ENCODE data around the gene TMEM198.

Gene TMEM198, protein sequence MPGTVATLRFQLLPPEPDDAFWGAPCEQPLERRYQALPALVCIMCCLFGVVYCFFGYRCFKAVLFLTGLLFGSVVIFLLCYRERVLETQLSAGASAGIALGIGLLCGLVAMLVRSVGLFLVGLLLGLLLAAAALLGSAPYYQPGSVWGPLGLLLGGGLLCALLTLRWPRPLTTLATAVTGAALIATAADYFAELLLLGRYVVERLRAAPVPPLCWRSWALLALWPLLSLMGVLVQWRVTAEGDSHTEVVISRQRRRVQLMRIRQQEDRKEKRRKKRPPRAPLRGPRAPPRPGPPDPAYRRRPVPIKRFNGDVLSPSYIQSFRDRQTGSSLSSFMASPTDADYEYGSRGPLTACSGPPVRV

DNA sequence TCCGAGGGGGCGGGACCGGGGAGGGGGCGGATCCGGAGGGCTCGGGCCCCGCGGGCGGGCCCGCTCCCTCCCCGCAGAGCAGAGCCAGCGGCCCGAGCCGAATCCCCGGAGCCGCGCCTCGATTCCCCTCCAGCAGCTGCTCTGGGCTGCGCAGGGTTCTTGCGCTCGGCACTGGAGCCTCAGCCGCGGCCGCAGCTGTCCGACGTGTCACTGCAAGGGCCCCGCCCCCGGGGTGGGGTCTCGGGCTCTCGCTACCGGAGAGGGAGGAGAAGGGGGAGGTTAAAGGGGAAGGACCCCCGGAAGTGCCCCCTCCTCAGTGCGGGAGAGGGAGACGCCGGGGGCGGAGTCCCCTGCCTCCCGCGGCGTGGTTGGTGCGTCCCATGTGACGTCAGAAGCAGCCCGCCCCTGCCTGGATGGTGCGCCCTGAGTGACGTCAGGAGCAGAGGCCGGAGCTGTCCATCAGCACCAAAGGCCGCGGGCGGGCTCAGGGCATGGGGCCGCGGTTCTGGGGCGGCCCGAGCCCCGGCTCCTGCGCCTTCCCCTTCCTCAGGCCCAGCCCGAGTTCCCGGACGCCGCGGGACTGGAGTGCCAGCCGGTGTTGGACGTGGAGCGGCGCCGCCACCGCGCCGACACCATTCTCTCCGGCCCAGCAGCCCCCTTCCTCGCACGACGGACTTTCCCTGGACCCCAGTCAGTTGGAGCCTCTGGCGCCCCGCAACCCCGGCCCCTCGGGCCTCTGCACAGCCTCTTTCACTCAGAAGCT lies at the start of gene TMEM198, which contains the start of gene CHPF:
Gene TMEM198 (plus strand): TSS at position 433 of the 763 bp plus-strand sequence. CDS start 700 bp downstream, outside the sequence.
Gene CHPF (minus strand): TSS at position 214 of the 763 bp plus-strand sequence. CDS start 271 bp downstream, outside the sequence.
- DNase-seq (ENCODE audit: low read depth), result peak; percentile 96

- no peak for DNase-seq (ENCODE audit: low read depth)
These were observed 48.8 kb upstream of the TMEM198 start for GRCh38 chr2:219494952-219495530.

- DNase-seq (ENCODE audit: low read depth), result peak; percentile 65
These were observed 48.2 kb upstream of the TMEM198 start for GRCh38 chr2:219495531-219496122.

DNA sequence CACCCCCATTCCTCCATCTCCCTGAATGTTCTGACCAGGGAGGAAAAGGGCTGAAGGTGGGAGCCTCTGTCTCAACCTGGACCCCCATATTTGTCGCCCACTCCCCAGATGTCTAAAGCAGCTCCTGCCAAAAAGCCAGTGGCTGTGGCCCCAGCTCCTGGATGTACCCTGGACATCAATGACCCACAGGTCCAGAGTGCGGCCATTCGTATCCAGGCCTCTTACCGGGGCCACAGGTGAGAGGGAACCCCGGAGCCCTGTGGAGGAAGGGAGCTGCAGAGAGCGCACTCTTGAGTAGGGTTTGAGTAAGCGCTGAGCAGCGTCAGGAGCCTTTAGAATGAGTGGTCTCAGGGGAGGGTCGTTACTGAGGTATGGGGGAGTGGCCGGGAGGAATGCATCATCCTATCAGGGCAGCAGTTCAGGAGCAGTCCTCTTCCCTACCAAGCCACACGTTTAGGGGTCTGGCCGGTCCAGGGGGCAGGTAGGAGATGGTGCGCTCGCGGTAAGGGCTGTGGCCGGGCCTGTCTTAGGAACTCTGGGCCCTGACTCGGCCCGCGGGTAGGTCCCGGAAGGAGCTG lies 47.5 kb upstream of the TMEM198 start:
- no peak for DNase-seq (ENCODE audit: low read depth)

DNA sequence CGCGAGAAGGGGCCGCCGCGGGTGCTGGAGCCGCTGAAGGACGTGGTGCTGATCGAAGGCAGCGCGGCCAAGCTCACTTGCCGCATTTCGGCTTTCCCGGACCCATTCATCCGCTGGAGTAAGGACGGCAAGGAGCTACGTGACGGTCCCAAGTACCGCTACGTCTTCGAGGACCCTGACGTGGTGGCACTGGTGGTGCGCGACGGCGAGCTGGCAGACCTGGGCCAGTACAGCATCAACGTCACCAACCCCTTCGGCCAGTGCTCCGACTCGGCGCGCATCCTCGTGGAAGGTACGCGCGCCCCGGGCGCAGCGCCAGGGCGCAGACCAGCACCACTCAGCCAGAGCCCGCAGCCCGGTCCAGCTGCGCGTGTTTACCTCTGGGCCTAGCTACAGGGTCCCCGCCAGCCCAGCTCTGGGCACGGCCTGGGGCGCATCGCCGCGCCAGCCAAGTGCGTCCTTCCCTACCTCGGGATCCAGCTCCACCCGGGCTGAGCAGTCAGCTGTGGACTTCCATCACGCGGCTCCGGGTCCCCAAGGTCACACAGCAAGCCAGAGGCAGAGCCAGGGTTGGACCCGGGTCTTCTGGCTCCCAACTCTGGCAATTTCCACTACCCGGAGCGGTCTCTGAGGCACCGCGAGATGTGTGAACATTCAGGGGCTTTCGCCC lies 46.9 kb upstream of the TMEM198 start:
- DNase-seq (ENCODE audit: low read depth), result no peak

- peak; percentile 60 for DNase-seq (ENCODE audit: low read depth)
These were observed 46.1 kb upstream of the TMEM198 start for GRCh38 chr2:219497495-219498279.

GRCh38 chr2:219498280-219499057 lies 45.4 kb upstream of the TMEM198 start, which contains the start of gene GMPPA:
Gene GMPPA, plus strand, starts transcription at chr2:219498891. Its CDS starts 1,085 bp downstream, at chr2:219499976.
- peak; percentile 97 for DNase-seq (ENCODE audit: low read depth)

GRCh38 chr2:219499058-219499307 lies 44.8 kb upstream of the TMEM198 start:
- DNase-seq (ENCODE audit: low read depth), result no peak

- no peak for DNase-seq (ENCODE audit: low read depth)
These were observed 44.3 kb upstream of the TMEM198 start for GRCh38 chr2:219499555-219499954.

- no peak for DNase-seq (ENCODE audit: low read depth)
These were observed 43.7 kb upstream of the TMEM198 start for GRCh38 chr2:219500135-219500534.

DNA sequence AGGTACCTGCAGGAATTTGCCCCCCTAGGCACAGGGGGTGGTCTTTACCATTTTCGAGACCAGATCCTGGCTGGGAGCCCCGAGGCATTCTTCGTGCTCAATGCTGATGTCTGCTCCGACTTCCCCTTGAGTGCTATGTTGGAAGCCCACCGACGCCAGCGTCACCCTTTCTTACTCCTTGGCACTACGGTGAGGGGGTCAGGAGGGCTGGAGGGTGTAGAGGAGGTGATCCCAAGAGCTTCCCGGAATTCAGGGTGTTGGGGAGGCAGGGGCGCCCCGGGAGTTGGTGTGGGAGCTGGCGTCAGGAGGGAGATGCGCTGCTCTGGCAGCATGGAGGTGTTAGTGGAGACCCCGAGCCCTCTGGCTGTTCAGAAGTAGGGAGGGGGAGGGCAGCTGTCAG lies 42.0 kb upstream of the TMEM198 start:
- no peak for DNase-seq (ENCODE audit: low read depth)

DNA sequence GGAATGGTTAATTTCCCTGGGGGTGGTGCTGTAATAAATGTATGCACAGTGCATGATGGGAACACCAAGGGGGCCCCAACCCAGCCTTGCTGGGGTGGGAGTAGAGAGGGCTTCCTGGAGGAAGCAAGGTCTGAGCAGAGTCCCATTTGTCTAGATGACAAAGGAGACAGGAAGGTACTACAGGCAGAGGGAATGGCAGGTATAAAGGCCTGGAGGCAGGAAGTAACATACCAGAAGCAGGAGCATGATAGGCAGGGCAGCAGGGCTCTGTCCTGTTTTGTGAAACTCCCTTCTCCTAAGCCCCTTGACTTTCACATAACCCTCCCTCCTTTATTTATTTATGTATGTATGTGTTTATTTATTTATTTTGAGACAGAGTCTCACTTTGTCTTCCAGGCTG lies 41.2 kb upstream of the TMEM198 start:
- no peak for DNase-seq (ENCODE audit: low read depth)

GRCh38 chr2:219505585-219505984 lies 38.2 kb upstream of the TMEM198 start:
- DNase-seq (ENCODE audit: low read depth), result no peak

DNA sequence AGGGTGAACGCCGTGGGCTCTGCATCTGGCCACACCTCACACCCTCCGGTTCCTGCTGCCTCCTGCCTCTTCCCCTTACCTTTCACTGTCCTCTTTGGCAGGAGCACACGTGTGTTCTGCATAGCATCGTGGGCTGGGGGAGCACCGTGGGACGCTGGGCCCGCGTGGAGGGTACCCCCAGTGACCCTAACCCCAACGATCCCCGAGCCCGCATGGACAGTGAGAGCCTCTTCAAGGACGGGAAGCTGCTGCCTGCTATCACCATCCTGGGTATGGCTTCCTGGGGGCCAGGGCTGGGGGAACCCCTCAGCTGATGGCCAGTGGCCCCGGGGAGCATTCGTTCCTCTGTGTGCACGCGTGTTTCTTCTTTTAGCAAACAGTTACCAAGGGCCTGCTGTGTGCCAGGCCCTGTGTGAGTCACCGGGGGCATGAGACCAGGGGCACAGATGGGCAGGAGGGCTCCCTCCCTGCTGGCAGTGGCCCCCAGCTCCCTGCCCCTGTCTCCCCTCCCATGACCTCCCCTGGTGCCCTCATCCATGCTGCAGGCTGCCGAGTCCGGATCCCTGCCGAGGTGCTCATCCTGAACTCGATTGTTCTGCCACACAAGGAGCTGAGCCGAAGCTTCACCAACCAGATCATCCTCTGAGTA lies 37.6 kb upstream of the TMEM198 start:
- DNase-seq (ENCODE audit: low read depth), result no peak

- DNase-seq (ENCODE audit: low read depth), result no peak
These were observed 36.9 kb upstream of the TMEM198 start for GRCh38 chr2:219506802-219507526.

- DNase-seq (ENCODE audit: low read depth), result no peak
These were observed 36.0 kb upstream of the TMEM198 start for GRCh38 chr2:219507581-219508443.

DNA sequence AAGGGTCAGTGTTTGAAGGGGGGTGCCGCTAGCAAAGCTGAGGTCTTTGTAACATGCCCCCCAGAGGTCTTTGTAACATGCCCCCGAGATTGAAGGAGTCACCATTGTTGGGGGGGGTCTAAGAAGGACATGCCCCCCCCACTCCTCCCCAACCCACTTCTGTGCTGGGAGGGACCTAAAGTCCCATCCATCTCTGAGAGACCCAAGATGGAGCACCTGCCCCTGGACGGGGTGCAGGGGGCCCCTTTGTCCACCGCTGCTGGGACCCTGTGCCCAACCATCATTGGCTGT lies 35.4 kb upstream of the TMEM198 start:
- no peak for DNase-seq (ENCODE audit: low read depth)

All from fibroblast of the conjunctiva (primary cell).